Body of pancreas (tissue), 4 donors: Measurements from ENCODE around the gene ODF4. TPM values are rescaled to one million over a fixed set of nuclear protein-coding genes. Genes with fewer than 3 reads are reported as not detected.
"Not testable (repeated sequence)": the region's sequence is repeated elsewhere in the genome, so short reads cannot be mapped to it uniquely, and the experiment has no call there.

Experiments used
- ATAC-seq: fragments of 150-250 bp; one replicate; pipeline ENCODE4 v1.9.1; 2016
- DNase-seq, 4 donors: peaks; one replicate each; pipeline ENCODE4 v3.0.0-alpha.2; 2019
- H3K27ac ChIP-seq, 4 donors: fragments of 200-600 bp; sonication (generic); 1 replicate in 3 of 4; 2 replicates in 1 of 4; pipeline versions ENCODE4 v1.5.1 to v1.6.1; 2016 to 2019; ENCODE audit warnings: mild to moderate bottlenecking in 1 of 4, mixed read lengths in 1 of 4, moderate library complexity in 1 of 4
- H3K27me3 ChIP-seq, 2 donors: fragments of 200-600 bp; sonication (generic); one replicate each; pipeline ENCODE4 v1.6.0; 2016; ENCODE audit warnings: mild to moderate bottlenecking in 1 of 2
- H3K36me3 ChIP-seq, 2 donors: fragments of 200-600 bp; sonication (generic); replicated peaks in 1 of 2; 2 replicates each; pipeline ENCODE4 v1.5.1; 2016; ENCODE audit warnings: low read depth in 2 of 2; ENCODE audit not compliant: insufficient read depth in 1 of 2
- H3K4me1 ChIP-seq: fragments of 200-600 bp; sonication (generic); one replicate; pipeline ENCODE4 v1.6.0; 2016
- H3K4me3 ChIP-seq, 2 donors: fragments of 200-600 bp; sonication (generic); 1 replicate in 1 of 2; 2 replicates in 1 of 2; pipeline ENCODE4 v1.5.1; 2016 to 2019
- H3K9me3 ChIP-seq, 3 donors: fragments of 200-600 bp; sonication (generic); 1 replicate in 2 of 3; 2 replicates in 1 of 3; pipeline ENCODE4 v1.5.1; 2016
- POLR2A ChIP-seq, 3 donors: fragments of 450-650 bp; IDR thresholded peaks; one replicate each; pipeline ENCODE4 v1.6.1; 2016; ENCODE audit warnings: antibody characterized with exemption in 3 of 3, mild to moderate bottlenecking in 2 of 3
- WGBS, 2 donors: methylation state at CpG; one replicate each; pipeline ENCODE4 v1.1.5; 2017; 5-methylcytosine and 5-hydroxymethylcytosine counted together
- intact Hi-C: fragments of 100-400 bp; cut with DNase I; formaldehyde crosslinking; loops from one replicate; pipeline ENCODE4 v1.15.1; 2023
- total RNA-seq, 2 donors: library from RNA; depleted of rRNA; stranded (reverse); fragments of >200 nt; gene quantifications; one replicate each; pipeline ENCODE4 v1.1.0, GENCODE V29; 2016
- TF ChIP-seq, protein P1 (sequence below), 7 experiments: fragments of 450-650 bp in 4 of 7; fragments of 200-600 bp in 3 of 7; sonication (generic) in 3 of 7; IDR thresholded peaks; one replicate each; pipeline ENCODE4 v1.5.1; 2016 to 2019; ENCODE audit warnings: antibody characterized with exemption in 7 of 7

The ODF4 gene
- total RNA-seq, 2 donors from 2014 or later: not detected

DNA sequence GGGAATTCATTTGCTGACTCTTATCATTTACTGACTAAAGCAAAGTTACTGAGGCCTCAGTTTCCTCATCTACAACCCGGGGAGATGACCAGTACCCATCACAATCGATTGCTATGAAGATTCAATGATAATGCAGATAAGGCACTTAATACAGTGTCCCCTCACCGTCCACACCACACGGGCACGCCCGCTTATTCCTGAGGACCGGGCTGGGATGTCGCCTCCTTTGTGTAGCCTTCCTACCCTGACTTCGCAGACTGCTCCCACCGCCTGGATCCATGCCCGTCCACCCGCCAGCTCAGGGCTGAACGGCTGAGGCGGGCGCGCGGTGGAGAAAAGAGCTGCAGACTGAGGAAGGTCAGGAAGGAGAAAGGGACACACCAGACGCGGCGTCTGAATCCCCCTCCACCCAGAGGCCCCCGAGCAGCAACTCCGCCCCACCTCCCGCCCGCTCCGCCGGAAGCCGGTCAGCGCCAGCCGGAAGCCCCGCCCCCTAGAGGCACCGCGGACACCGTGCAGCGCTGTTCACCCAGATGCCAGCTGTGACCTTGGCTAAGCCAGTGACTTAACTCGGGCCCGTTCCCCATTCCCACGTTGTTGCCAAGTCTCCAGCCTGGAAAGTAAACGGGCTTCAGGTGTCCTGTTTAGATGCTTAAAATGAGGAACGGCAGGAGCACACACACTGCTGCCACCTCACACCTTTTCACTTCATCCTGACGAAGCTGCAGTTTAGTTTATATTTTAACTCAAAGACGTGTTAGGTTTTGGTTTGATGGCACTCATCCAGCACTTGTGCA is 36.8 kb downstream of the ODF4 start, which contains the start of gene KRABD2:
KRABD2 (minus strand) TSS at position 434 of the 797 bp plus-strand sequence.
- H3K36me3 ChIP-seq: peaks cover 6 to 7% of the 10 kb centered on the region in 2 donors
- peak; percentile 96 to 97 (median 97) for DNase-seq
- no peaks in the 10 kb centered on the region for H3K27me3 ChIP-seq
- intact Hi-C loops: no loop called here
- 0 to 2% methylated on average over 11 to 41 of the region's 41 CpGs for WGBS, 2 donors
- TF ChIP-seq POLR2A (IDR thresholded peaks at IDR 0.05): peak; percentile 52 to 87 (median 82)
- TF ChIP-seq, protein P1, sequence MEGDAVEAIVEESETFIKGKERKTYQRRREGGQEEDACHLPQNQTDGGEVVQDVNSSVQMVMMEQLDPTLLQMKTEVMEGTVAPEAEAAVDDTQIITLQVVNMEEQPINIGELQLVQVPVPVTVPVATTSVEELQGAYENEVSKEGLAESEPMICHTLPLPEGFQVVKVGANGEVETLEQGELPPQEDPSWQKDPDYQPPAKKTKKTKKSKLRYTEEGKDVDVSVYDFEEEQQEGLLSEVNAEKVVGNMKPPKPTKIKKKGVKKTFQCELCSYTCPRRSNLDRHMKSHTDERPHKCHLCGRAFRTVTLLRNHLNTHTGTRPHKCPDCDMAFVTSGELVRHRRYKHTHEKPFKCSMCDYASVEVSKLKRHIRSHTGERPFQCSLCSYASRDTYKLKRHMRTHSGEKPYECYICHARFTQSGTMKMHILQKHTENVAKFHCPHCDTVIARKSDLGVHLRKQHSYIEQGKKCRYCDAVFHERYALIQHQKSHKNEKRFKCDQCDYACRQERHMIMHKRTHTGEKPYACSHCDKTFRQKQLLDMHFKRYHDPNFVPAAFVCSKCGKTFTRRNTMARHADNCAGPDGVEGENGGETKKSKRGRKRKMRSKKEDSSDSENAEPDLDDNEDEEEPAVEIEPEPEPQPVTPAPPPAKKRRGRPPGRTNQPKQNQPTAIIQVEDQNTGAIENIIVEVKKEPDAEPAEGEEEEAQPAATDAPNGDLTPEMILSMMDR (IDR thresholded peaks at IDR 0.05): peak; percentile 19 to 75 (median 63)
- H3K9me3 ChIP-seq: no peaks in the 10 kb centered on the region
- peak within 1 kb of the TSS; percentile 33 to 44 for H3K4me3 ChIP-seq
- H3K27ac ChIP-seq: peak within 1 kb of the TSS; percentile 69 to 91 (median 82)
- ATAC-seq: peak; percentile 99
- peaks cover 42% of the 10 kb centered on the region for H3K4me1 ChIP-seq

DNA sequence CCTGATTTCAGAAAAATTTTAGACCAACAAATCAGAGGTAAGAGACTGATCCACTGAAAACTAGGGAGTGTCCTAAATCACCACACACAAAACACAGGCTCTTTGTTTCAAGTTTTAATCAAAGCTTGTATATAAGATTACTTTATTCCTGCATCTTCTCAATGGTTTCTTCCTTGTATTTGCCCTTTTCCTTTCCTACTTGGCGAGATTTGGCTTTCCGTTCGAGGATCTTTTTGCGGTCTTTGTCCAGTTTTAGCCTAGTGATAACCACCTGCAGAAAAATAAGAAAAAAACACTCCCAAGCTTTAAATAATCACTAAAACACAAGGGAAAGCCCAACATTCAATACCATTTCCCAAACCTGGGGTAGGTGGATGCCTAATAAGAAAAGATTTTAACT is 37.8 kb downstream of the ODF4 start:
- intact Hi-C loops: no loop called here
- WGBS, 2 donors: 78 to 88% methylated on average over 4 of the region's 4 CpGs
- Histone ChIP-seq H3K27me3 (no peaks in the 10 kb centered on the region), H3K4me1 (peaks cover 51% of the 10 kb centered on the region), H3K9me3 (no peaks in the 10 kb centered on the region), H3K4me3 (no peak overlapping the region), H3K36me3 (peaks cover 6 to 7% of the 10 kb centered on the region in 2 donors), H3K27ac (peak overlapping the region in 3 of 4 donors; percentile 69 to 91 (median 88))
- TF ChIP-seq, protein P1 (IDR thresholded peaks at IDR 0.05): no peak
- TF ChIP-seq POLR2A (IDR thresholded peaks at IDR 0.05): no peak
- ATAC-seq: no peak
- DNase-seq: no peak

DNA sequence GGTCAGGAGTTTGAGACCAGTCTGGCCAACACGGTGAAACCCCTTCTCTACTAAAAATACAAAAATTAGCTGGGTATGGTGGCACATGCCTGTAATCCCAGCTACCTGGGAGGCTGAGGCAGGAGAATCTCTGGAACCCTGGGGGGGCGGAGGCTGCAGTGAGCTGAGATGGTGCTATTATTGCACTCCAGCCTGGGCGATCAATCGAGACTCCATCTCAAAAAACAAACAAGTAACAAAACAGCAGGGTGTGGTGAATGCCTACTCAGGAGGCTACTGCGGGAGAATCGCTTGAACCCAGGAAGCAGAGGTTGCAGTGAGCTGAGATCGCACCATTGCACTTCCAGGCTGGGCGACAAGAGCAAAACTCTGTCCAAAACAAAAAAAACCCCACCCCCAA is 38.5 kb downstream of the ODF4 start:
- H3K4me1 ChIP-seq: peaks cover 51% of the 10 kb centered on the region
- intact Hi-C loops, H3K27ac ChIP-seq, DNase-seq, H3K27me3 ChIP-seq, H3K36me3 ChIP-seq, H3K9me3 ChIP-seq, ATAC-seq, H3K4me3 ChIP-seq: not testable (repeated sequence)
- 79 to 84% methylated on average over 8 of the region's 8 CpGs for WGBS, 2 donors

DNA sequence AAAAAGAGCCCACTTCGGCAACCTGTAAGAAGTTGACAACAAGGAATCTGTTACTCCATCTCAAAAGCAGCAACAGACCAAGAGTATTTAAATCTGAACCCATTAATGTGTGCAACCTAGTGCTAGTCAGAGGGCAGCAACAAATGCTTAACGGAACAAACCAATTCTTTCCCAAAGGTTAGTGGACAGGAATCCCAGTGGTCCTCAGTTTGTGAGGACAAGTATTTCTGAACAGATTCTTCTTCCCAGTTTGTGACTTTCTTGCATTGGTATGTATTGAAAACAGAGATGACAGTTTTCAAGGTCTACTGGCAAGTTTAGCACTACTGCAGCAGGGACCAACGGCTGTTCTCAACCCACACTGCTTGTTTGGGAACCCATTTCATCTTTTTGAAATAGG is 40.4 kb downstream of the ODF4 start:
- no peak overlapping the region for H3K4me3 ChIP-seq
- no peaks in the 10 kb centered on the region for H3K27me3 ChIP-seq
- intact Hi-C loops: no loop called here
- TF ChIP-seq, protein P1 (IDR thresholded peaks at IDR 0.05): no peak
- TF ChIP-seq POLR2A (IDR thresholded peaks at IDR 0.05): no peak
- ATAC-seq: no peak
- H3K36me3 ChIP-seq: peaks cover 6 to 7% of the 10 kb centered on the region in 2 donors
- no peak for DNase-seq
- no peaks in the 10 kb centered on the region for H3K9me3 ChIP-seq
- peaks cover 57% of the 10 kb centered on the region for H3K4me1 ChIP-seq
- WGBS, 2 donors: 23 to 25% methylated on average over 3 of the region's 3 CpGs
- no peak overlapping the region for H3K27ac ChIP-seq

DNA sequence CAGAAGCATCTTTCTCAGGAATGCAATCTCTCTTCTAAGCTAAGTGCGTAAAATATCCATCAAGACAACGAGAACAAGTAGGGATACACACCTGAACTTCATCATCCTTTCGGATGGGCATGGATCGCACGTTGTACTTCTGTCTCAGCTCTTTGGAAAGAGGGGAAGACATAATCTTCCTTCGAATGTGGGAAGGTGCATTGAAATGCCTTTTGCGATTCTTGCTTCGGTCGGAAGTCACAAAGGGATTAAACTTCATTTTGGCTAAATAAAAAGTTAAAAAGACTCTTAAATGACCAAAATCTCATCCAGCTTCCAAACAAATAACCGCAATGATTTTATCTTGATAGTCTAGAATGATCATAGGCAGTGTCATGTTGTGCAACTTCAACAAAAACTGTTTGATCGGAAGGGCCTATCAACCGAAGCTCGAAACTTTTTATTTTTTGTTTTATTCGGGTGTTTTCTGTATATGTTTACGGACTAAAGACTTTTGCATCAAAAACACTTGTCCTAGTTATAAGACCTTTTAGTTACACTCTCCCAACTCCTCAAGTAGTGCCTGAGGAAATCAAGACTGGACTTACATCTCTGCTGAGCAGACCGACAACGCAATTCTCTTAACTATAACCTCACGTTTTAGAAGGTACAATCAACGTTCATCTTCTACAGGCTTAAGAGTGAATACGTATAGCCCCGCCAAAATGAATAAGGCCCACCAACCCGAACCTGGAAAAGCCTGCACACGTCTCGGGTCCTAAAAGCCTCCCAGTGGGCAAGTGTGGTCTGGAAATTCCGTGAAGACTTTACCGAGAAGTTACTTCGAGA is 42.6 kb downstream of the ODF4 start:
- H3K27me3 ChIP-seq: no peaks in the 10 kb centered on the region
- peaks cover 40% of the 10 kb centered on the region for H3K4me1 ChIP-seq
- WGBS, 2 donors: 12 to 16% methylated on average over 24 to 27 of the region's 27 CpGs
- H3K27ac ChIP-seq: peak overlapping the region in 3 of 4 donors; percentile 72 to 85 (median 83)
- H3K36me3 ChIP-seq: peaks cover 6% of the 10 kb centered on the region in 2 donors
- no peak for TF ChIP-seq POLR2A (IDR thresholded peaks at IDR 0.05)
- TF ChIP-seq, protein P1 (IDR thresholded peaks at IDR 0.05): no peak
- intact Hi-C loops: no loop called here
- ATAC-seq: no peak
- peak overlapping the region; percentile 82 to 87 for H3K4me3 ChIP-seq
- no peak for DNase-seq
- no peaks in the 10 kb centered on the region for H3K9me3 ChIP-seq
